GM21390 (cell line): ENCODE data around the gene C9orf152.
"Not testable (repeated sequence)": the region's sequence is repeated elsewhere in the genome, so short reads cannot be mapped to it uniquely, and the experiment has no call there.

Source experiments
- ATAC-seq: cut with Tn5 transposase; IDR thresholded peaks from one replicate; pipeline ENCODE4 v1.9.1; 2021; ENCODE audit not compliant: unreplicated experiment

The C9orf152 gene

GRCh38 chr9:110214586-110215355 is 6.8 kb upstream of the C9orf152 start:
- no peak for ATAC-seq

- no peak for ATAC-seq
Observed at GRCh38 chr9:110214090-110214489, 6.1 kb upstream of the C9orf152 start.

- no peak for ATAC-seq
Observed at GRCh38 chr9:110213413-110214044, 5.6 kb upstream of the C9orf152 start.

GRCh38 chr9:110207071-110207641 is 803 bp downstream of the C9orf152 start:
- ATAC-seq: no peak

GRCh38 chr9:110206389-110206788 is 1.6 kb downstream of the C9orf152 start:
- ATAC-seq: no peak

GRCh38 chr9:110205612-110206011 is 2.3 kb downstream of the C9orf152 start:
- not testable (repeated sequence) for ATAC-seq

- ATAC-seq: no peak
Observed at GRCh38 chr9:110202232-110202631, 5.7 kb downstream of the C9orf152 start.

- no peak for ATAC-seq
Observed at GRCh38 chr9:110199643-110200042, 8.3 kb downstream of the C9orf152 start.

GRCh38 chr9:110198357-110198756 is 9.6 kb downstream of the C9orf152 start:
- ATAC-seq: no peak

GRCh38 chr9:110197330-110198187 is 10.4 kb downstream of the C9orf152 start:
- no peak for ATAC-seq

GRCh38 chr9:110196084-110196499 is 11.9 kb downstream of the C9orf152 start:
- ATAC-seq: not testable (repeated sequence)

GRCh38 chr9:110192531-110193261 is 15.3 kb downstream of the C9orf152 start:
- no peak for ATAC-seq

GRCh38 chr9:110191615-110192014 is 16.3 kb downstream of the C9orf152 start:
- no peak for ATAC-seq

GRCh38 chr9:110189559-110190320 is 18.2 kb downstream of the C9orf152 start:
- ATAC-seq: no peak

GRCh38 chr9:110188991-110189390 is 19.0 kb downstream of the C9orf152 start:
- ATAC-seq: no peak

GRCh38 chr9:110188101-110188500 is 19.9 kb downstream of the C9orf152 start:
- no peak for ATAC-seq

GRCh38 chr9:110187126-110187525 is 20.8 kb downstream of the C9orf152 start:
- ATAC-seq: no peak

- ATAC-seq: no peak
Observed at GRCh38 chr9:110186254-110186653, 21.7 kb downstream of the C9orf152 start.

- ATAC-seq: no peak
Observed at GRCh38 chr9:110185806-110186205, 22.2 kb downstream of the C9orf152 start.
